HG02763 (cell line): ENCODE measurements around the gene KRT35.

Experiments used
- ATAC-seq: cut with Tn5 transposase; IDR thresholded peaks from one replicate; pipeline ENCODE4 v1.9.1; 2021; ENCODE audit warnings: mild to moderate bottlenecking, moderate library complexity; ENCODE audit not compliant: unreplicated experiment

The KRT35 gene

DNA sequence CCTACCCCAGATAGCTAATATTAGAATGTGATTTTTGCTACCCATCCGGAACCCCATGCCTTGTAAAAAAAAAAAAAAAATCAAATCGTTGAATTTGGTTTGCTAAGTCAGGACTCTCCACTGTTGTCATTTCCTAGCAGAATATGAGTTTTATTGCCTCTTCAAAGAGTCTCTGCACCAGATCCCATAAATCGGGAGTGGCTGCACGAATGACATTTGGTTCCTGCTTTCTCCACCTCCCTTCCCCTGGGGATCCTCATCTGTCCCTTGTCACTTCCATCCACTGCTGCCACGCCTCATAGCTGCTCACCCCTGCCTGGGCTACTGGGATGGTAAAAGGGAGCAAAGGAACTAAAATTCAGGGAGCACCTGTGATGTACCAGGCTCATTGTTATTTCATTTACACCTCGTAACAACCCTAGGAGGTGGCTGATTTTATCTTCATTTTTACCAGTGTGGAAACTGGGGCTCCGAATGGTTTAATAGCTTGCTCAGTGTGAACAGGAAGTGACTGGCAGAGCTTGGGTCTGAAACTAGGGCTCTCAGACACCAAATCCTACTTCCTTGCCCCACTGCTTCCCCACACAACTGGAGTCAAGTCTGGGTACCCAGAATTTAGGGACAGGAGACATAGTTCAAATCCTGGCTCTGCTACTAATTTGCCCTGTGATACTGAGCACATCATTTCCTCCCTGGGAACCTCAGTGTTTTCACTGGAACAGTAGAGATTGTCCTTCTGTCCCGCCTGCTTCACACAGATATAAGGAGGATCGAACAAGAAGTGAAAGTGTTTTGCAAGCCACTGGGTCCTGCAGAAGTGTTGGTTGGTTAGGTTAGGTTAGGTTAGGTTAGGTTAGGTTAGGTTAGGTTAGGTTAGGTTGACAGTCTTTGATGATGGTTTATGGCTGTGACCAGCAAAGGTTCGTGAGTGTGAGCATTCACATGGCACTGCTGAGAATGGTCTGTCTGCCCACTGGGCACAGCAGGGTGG lies 9.3 kb upstream of the KRT35 start:
- no peak for ATAC-seq

DNA sequence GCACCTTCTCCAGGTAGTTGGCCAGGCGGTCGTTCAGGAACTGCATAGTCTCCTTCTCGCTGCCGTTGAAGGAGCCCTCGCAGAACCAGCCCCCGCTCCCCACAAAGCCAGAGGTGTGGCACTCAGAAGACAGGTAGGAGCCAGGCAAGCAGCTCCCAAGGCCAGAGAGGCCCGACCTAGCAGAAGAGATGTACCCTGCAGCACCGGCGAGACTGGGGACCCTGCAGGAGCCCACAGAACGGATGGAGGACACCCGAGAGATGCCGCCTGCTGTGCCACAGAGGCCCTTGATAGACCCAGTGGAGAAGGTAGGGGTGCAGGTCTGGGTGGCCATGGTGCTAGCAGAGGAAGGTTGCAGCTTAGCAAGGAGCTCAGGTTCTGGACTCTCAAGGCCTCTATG lies 8.6 kb upstream of the KRT35 start, which contains the start of gene KRT36:
KRT36 (minus strand) TSS at position 380 of the 400 bp plus-strand sequence; CDS start at position 334, 46 bp downstream.
- ATAC-seq: no peak

DNA sequence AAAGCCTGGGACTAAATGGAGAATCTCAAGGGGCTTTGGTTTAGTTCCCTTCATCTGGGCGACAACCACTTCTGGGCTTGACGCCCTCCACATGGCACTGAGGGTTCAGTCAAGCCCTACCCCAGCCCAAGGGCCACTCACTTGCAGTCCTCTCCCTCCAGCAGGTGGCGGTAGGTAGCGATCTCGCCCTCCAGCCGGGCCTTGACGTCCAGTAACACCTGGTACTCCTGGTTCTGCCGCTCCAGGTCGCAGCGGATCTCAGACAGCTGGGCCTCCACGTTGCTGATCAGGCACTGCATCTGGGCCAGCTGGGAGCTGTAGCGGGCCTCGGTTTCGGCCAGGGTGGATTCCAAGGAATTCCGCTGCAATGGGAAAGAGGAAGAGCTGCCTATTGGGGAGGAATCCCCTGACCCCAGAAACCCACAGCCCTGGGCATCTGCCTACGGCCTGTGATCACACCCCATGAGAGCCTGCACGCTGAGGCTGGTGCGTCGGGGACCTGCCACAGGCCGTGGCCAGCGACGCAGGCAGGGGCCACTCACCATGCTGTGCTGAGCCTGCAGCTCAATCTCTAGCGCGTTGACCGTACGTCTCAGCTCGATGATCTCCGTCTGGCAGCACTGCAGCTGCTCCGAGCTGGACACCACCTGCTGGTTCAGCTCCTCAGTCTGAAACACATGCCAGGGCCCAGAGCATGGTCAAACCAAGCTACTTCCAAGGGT lies 6.0 kb upstream of the KRT35 start:
- no peak for ATAC-seq

DNA sequence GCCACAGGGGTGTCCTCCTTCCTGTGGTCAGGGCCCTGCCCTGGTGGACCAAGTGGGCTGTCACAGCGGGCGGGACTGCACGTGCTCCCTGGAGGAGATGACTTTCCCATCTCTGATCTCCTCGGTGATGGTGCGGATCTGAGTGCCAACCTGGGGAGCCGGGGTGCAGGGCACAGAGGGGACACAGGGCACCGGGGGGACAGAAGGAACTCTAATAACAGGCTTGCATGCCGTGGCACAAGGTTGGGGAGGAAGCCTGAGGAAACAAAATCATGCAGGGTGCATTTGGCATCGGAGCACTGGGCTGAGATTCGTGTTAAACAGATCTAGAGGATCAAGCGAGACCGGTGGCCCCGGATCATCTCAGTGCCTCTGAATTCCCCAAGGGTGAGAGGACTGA lies 5.4 kb upstream of the KRT35 start:
- no peak for ATAC-seq

DNA sequence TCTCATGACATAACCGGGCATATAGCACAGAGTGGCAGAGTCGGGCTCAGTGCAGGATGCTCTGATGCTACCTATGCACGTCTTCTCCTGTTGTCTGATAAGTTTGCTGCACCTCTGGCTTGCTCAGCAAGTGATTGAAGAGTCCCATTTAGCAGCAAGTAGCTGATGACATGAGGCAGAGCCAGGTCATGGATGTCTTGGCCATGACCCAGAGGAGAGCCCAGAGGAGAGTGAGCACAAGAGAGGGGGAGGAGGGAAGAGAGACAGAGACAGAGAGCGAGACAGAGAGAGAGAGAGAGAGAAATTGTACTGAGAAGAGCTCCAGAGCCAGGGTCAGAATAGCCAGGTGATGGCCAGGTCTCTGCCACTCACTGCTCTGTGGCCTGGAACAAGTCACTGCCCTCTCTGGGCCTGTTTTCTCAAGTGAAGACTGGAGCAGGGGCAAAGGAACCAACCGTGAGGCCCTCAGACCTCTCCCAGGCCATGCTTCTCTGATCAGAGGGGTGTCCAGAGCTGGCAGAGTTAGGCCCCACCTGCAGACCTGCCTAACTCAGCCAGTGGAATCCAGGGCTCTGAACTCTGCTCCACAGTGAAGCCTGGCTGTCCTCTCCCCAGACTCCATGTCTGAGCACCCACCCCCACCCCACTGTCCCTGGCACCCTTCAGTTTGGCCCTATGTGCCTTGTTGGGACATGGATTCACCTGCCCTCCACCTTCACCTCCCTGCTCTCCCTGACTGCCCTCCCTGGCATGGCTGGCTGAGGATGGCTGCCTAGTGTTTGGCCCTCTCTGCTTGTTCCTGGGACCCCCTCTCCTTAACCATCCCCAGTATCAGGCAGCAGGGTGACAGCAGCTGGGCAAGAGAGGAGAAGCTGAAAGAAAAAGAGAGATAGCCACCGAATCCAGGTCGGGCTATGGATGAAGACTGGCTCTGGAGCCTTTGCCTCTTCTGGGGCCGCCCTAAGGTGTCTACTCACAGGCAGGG lies 4.3 kb upstream of the KRT35 start:
- no peak for ATAC-seq

DNA sequence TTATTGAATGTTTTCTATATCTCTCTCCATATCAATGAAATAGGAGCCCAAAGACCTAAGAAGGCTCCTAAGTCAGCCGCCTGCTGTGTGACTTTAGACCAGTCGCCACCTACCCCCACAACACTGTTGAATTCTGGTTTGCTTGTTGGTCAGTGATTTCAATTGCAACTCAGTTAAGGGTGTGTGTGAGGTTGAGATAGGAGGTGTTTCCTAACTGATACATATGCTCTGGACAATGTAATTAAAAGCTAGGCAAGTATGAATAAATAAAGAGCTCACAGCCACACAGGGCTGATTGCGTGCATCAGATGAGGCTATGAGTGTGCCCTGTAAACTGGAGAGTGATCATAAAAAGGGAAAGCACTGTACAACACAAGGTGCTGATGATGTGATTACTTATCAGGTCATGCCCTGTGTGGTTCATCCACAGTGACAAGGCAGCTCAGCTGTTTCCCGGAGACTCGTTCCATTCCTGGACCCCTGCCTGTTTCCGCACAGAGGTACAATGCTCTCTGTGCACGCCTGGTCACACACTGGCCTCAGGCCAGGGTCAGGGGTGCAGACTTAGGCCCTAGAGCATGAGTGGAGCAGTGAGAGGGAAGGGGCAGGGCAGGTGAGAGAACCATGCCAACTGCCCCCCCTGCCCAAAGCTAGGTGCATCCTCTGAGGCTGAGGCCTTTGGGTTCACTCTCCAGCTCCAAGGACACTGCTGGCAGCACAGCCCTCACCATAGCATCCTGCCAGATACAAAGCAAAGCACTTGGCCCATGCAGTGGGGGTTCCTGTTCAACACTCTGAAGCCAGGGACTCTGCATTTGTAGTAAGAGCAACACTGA lies 3.3 kb upstream of the KRT35 start:
- ATAC-seq: no peak

DNA sequence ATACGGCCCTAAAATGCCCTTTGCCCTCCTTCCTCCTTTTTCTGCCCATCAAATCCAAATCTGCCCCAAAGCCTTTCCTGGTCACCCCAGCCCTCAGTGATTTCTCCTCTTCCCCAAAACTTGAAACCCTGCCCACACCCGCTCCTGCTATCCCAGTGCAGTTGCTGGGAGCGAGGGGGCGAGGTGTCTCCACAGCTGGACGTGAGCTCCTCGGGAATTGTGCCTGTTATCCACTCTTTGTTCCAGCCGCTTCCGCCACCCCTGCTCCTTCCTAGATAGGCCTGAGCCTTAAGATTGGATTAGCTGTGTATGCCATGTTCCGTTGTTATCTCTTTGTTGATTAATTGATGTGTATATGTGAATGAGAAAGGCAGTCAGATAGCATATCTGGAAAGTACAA lies 2.6 kb upstream of the KRT35 start:
- ATAC-seq: no peak

DNA sequence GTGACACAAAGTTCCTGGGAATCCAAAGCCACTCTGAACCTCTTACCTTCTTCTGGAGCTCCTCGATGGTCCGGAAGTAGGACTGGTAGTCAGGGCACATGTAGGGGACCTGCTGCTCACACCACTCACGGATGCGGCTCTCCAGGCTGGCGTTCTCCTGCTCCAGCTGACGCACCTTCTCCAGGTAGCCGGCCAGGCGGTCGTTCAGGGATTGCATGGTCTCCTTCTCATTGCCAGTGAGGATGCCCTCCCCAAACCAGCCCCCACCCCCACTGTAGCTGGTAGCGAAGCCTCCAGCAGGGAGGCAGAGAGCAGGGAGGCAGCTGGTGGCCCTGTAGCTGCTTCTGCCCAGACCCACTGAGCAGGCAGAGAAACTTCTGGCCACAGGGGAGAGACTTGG lies 370 bp downstream of the KRT35 start:
- ATAC-seq: no peak

DNA sequence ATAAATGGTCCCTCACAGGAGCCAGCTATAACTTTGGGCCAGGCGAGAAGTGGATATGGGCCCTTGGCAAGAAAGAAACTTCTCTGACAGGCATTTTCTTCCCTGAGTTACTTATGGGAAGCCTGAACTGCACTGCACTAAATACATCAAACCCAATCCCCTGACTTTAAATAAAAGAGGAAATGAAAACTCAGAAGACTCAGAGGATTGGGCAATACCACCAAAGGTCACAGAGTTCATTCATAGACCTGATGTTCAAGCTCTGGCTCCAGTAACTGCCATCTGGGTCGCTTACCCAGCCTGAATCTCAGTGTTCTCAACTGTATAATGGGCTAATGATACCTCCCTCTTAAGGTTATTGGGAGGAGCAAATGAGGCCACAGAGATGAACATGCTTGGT lies 815 bp downstream of the KRT35 start:
- no peak for ATAC-seq

DNA sequence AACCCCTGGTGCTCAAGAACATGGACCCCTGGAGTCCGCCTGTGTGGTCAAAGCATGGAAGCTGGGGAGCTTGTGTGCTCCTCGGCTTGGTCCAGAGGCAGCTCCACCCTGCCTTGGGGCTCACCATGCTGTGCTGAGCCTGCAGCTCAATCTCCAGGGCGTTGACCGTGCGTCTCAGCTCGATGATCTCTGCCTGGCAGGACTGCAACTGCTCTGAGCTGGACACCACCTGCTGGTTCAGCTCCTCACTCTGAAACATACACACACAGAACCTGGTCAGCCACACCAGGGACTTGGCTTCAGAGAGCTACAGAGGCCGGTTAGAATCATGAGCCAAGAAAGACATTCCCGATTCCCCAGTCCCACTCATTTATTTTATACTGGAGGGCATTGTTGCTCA lies 2.7 kb downstream of the KRT35 start:
- no peak for ATAC-seq

DNA sequence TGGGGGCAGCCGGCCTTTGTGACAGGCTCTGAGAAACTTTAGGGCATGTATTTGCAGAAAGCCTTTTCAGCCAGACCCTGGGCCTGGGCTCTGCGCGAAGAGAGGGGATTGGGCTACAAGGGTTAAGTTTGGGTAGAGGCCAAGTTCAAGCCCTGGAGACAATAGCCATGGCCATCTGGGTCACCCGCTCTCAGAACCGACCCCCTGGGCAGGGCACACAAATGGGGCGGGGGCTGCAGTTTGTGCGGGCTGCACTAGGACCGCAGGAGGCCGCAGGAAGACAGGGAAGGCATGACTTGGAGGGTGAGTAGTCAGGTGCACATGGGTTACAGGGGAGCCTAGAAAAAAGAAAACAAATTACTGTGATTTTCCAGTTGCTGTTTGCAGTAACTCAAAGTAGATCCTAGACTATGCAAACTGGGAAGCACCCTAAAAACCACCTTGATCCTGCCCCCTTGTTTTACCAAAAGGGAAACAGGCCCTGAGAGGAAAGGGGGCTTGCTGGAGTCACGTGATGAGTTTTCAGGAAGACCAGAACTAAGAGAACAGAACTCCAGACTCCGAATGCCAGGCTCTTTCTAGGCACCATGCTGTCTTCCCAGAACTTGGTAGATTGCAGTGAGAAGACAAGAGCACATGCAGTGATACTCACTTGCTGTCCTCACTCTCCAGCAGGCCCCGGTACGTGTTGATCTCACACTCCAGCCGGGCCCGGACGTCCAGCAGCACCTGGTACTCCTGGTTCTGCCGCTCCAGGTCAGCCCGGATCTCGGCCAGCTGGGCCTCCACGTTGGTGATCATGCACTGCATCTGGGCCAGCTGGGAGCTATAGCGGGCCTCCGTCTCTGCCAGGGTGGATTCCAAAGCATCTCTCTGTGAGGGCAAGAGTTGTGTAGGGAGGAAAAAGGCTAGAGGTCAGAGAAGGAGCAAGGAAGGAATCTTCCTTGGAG lies 3.8 kb downstream of the KRT35 start:
- no peak for ATAC-seq

DNA sequence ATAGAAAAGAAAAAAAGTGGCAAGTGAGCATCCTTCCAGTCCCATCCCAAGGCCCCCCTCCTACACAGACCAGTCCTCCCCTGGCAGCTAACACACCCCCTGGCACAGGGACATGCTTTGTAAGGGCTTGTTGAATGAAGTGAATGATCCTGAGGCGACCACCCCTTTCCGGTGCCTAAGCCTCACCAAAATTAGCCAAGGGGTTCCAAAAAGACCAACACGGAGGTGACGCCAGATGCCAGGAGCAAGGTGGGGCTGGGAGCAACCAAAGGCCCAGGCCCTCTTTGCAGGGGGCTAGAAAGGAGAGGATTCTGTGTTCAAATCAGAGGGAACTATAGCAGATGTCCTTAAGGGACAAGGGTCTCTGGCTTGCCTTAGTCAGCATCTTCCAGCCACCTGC lies 5.5 kb downstream of the KRT35 start:
- ATAC-seq: no peak

DNA sequence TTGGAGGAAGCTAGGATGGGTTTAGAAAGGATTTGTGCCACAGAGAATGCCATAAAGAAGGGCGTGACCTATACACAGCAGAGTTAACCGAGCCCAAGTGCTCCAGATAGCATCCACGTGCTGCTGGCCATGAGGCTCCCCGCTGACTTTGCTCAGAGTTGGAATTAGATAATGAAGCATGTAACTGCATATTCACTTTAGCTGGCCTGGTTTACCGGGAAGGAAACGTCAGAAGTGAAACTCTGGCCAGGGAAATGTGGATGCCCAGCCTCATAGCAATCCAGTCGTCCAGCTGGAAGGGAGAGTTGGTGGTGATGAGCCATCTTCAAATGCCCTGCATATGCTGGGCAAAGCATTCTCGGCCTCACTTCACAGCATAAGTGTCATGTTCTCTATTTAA lies 6.1 kb downstream of the KRT35 start:
- no peak for ATAC-seq

DNA sequence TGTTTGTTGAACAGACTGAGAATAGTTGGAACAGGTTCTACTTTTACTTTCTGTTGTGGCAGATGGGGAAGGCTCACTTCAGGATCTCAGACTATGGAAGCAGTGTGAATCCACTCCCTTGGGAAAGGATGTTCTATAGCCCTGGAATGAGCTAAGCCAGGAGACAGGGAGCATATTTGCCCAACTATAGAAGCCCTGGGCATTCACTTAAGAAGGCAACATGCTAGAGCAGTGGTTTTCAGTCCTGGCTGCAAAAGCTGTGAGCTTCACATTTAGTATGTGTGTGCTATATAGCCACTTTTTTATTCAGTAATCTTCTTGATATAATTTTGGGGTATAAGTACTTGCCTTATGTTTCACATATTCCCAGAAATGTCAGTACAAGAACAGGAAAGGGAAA lies 12.6 kb downstream of the KRT35 start:
- no peak for ATAC-seq

DNA sequence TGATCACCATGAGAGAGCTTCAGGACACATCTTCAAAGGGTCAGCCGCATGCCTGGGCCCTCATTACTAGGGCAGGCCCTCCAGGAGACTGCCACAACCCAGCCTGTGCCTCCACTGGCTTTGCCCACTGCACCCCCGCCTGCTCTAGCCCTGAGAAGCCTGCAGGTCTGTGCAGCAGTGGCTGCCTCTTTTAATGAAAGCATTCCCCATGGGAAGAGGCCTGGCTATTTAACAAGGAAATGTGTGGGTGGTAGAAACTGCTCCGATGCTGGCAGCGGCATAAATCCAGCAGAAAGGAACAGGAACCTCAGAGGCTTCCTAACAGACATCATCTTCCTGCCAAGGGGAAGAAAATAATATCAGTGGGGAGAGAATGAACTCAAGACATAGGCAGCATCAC lies 13.4 kb downstream of the KRT35 start:
- no peak for ATAC-seq

DNA sequence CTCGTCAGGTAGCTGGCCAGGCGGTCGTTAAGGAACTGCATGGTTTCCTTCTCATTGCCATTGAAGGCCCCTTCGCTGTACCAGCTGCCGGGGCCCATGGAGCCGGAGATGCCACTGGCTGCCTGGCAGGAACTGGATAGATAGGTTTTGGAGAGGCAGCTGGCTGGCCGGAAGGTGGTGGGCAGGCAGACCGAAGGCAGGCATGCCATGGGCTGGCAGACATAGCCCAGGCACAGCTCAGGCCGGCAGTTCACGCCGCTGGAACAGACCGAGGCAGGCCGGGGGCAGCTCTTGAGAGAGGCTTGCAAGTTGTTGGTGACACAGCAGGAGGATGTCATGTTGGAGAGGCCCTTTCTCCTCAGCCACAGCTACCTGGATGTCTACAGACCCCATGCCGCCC lies 14.0 kb downstream of the KRT35 start, which contains the start of gene KRT32:
KRT32 (minus strand) TSS at position 399 of the 400 bp plus-strand sequence; CDS start at position 338, 61 bp downstream.
- ATAC-seq: no peak

DNA sequence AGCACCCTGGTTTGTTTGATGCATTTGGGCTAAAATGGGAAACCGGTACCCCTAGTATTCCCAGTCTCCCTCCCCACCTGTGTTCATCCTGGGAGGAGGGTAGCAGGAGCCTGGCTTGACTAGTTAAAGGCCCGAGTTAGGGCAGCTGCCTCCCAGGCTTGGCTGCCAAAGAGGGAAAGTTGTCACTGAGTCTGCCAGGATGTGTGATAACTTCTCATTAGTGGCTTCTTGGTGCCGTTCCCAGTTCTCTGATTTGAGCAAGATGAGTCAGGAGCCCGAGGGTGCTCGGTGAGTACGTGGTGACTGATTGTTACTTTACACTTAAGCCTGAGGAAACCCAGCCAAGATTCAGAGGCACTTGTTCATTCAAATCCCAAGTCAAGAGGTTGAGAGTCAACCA lies 16.3 kb downstream of the KRT35 start:
- no peak for ATAC-seq

DNA sequence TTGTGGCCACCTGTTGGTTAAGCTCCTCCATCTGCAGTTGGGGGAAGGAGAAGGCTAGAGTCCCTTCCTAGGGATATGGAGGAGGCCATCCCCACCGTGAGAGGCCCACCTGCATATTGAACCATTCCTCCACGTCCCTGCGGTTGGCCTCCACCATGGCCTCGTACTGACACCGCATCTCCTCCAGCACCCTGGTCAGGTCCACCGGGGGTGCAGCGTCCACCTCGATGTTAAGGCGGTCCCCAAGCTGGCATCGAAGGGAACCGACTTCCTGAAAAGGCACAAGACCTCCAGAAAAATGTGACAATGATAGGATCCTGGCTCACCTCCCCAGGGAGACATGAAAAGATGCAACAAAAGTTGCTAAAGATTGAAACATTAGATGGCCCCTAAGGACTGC lies 16.8 kb downstream of the KRT35 start:
- ATAC-seq: no peak

DNA sequence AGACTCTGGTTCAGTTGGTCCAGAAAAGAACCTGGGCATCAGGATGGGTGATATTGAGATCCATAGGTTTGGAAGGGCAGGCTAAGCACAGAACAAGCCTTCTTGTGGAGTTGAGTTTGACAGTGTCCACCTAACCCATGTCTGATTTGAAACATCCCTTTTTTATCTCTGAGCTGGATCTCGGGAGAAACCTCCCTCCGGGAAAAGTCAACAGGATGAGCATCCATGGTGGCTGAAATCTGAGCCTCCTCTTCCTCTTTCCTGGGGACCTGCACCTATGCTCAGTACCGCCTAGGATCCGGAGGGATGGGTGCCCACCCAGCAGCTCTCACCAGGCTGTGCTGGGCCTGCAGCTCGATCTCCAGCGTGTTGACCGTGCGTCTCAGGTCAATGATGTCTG lies 17.2 kb downstream of the KRT35 start:
- no peak for ATAC-seq
